ENCODE data around the gene FUT1. TPM values are rescaled to one million over a fixed set of nuclear protein-coding genes. Genes with fewer than 3 reads are reported as not detected.

The FUT1 gene
- total and polyA plus RNA-seq, 2 of the 8 experiments (the other 6 are each of a cell fraction or from before 2014, with no cell fraction given), result 7.4 to 12.9 TPM

DNA sequence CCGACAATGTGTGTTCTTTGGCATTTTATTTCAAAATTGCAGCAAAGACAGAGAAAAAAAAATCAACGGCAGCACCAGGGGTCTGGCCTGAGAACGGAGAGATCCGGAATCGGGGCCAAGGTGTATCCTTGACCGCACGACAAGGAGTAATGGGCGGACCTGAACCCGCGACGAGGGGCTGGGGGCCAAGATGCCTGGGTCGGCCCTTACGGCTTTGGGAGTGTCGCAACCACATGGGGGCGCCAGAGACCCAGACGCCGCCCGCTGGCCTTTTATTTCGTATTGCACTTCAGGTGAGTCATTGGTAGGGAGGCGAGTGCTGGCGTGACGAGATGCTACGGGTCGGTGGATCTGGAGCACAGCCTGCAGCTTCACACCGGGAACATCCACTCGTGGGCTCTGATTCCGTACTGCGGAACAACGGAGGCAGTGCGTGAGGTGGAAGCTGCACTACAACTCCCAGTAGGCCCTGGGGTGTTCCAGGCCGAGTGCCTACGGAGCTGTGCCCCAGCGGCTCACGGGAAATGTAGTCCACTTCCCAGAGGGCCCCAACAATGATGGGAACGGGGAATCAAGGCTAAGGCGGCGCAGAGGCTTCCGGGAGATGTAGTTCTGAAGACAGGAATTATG lies 42.7 kb upstream of the FUT1 start:
- Histone ChIP-seq H3K9me3 (ENCODE audit: insufficient read depth in 2 of 2, low read depth in 1 of 2, low read length in 1 of 2) (no peaks in the 10 kb centered on the region), H4K5ac (ENCODE audit: insufficient read length, low read depth, low read length) (peak overlapping the region; percentile 53), H3K4me1 (replicated peaks in 1 of 4; ENCODE audit: control insufficient read depth in 3 of 4, insufficient read depth in 4 of 4, low read length in 3 of 4) (peaks cover 0 to 16% (median 10%) of the 10 kb centered on the region in 4 experiments; a peak in 6 of 7 replicates), H3K79me2 (ENCODE audit: control insufficient read depth in 1 of 2, insufficient read depth in 2 of 2, low read length in 2 of 2) (no peaks in the 10 kb centered on the region), H3K36me3 (ENCODE audit: control insufficient read depth in 2 of 4, insufficient read depth in 4 of 4, low read length in 3 of 4) (no peaks in the 10 kb centered on the region), H3K9ac (replicated peaks in 1 of 4; ENCODE audit: extremely low read depth in 1 of 4, low read depth in 3 of 4, low read length in 3 of 4) (peak overlapping the region in 3 of 4 experiments; percentile 8 to 72 (median 44); a peak in 4 of 7 replicates), H4K20me1 (replicated peaks in 1 of 2; ENCODE audit: control insufficient read depth in 1 of 2, insufficient read depth in 2 of 2, low read length in 2 of 2) (no peaks in the 10 kb centered on the region), H2BK15ac (ENCODE audit: low read length) (peak overlapping the region; percentile 99; the same call in 1 of the 2 replicates), H4K91ac (replicated peaks; ENCODE audit: insufficient read length, low read length) (peak overlapping the region; percentile 92), H3K18ac (ENCODE audit: extremely low read depth, low read length) (peak overlapping the region; percentile 89), H2BK120ac (replicated peaks; ENCODE audit: low read depth, low read length) (no peak overlapping the region), H2AFZ (ENCODE audit: low read length) (peak overlapping the region; percentile 93; the same call in 1 of the 2 replicates), H3K23ac (ENCODE audit: insufficient read length) (no peak overlapping the region), H2AK5ac (ENCODE audit: low read depth, low read length) (no peak overlapping the region), H3K4me3 (ENCODE audit: extremely low read depth in 1 of 4, insufficient read depth in 2 of 4, low read depth in 3 of 4, low read length in 4 of 4) (peak overlapping the region; percentile 39 to 84 (median 70)), H3K79me1 (ENCODE audit: low read depth, low read length) (no peaks in the 10 kb centered on the region), H3K14ac (ENCODE audit: insufficient read length) (no peak overlapping the region), H3K27ac (ENCODE audit: low read depth, low read length) (peak overlapping the region; percentile 65; the same call in 1 of the 2 replicates), H2BK20ac (ENCODE audit: low read length) (peak overlapping the region; percentile 73; the same call in 1 of the 2 replicates), H3K56ac (replicated peaks; ENCODE audit: insufficient read length, low read depth, low read length) (peak overlapping the region; percentile 27), H3K4ac (replicated peaks; ENCODE audit: insufficient read length, low read depth, low read length) (no peak overlapping the region), H3K23me2 (ENCODE audit: low read depth, low read length) (no peaks in the 10 kb centered on the region), H4K8ac (ENCODE audit: extremely low read depth, insufficient read depth, low read length) (peak overlapping the region; percentile 94), H2BK12ac (ENCODE audit: low read depth, low read length) (peak overlapping the region; percentile 99), H3K27me3 (replicated peaks in 1 of 4; ENCODE audit: control insufficient read depth in 3 of 4, extremely low read depth in 1 of 4, insufficient read depth in 3 of 4, low read length in 3 of 4) (no peaks in the 10 kb centered on the region), H3K4me2 (ENCODE audit: insufficient read depth in 1 of 2, low read depth in 2 of 2, low read length in 2 of 2) (peak overlapping the region; percentile 25 to 71), H2BK5ac (ENCODE audit: low read depth, low read length) (peak overlapping the region; percentile 99)
- ChIA-PET CTCF (ENCODE audit: partially characterized antibody) (interaction anchor here (0.6 to 17.5 kb wide), 34 partner anchors 9 to 1469 kb away, joined by 3 to 285 read pairs (median 4); partner anchors contain the start of genes BCAT2, CA11 and HSD17B14), POLR2A (ENCODE audit: partially characterized antibody) (interaction anchor here (0.6 to 2.0 kb wide), 18 partner anchors 10 to 179 kb away, joined by 3 to 13 read pairs (median 4); partner anchors contain the start of genes BCAT2, CA11, DHDH and FTL)
- WGBS, 2 experiments (ENCODE audit: extremely low coverage in 1 of 2, insufficient coverage in 1 of 2, insufficient read length in 1 of 2, insufficient replicate concordance in 2 of 2, low coverage in 1 of 2, low lambda C conversion rate in 2 of 2, missing lambda C conversion rate in 1 of 2), result 7% methylated on average over 37 of the region's 38 CpGs; no CpG with 5 or more reads in 1 of the 2 experiments
- FAIRE-seq (peak; percentile 91), DNase-seq (ENCODE audit: low read depth in 1 of 2, low spot score in 2 of 2) (peak; percentile 82 to 92)
- TF ChIP-seq, protein P1, sequence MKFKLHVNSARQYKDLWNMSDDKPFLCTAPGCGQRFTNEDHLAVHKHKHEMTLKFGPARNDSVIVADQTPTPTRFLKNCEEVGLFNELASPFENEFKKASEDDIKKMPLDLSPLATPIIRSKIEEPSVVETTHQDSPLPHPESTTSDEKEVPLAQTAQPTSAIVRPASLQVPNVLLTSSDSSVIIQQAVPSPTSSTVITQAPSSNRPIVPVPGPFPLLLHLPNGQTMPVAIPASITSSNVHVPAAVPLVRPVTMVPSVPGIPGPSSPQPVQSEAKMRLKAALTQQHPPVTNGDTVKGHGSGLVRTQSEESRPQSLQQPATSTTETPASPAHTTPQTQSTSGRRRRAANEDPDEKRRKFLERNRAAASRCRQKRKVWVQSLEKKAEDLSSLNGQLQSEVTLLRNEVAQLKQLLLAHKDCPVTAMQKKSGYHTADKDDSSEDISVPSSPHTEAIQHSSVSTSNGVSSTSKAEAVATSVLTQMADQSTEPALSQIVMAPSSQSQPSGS (IDR thresholded peaks at IDR 0.05; ENCODE audit: low read length), result 0 out of 2 replicates have a peak, but pooled peaks have one; percentile 66
- TF ChIP-seq RNF2 (IDR thresholded peaks at IDR 0.05; ENCODE audit: borderline replicate concordance, low read depth, low read length, missing control alignments, poor library complexity, severe bottlenecking), result no peak
- TF ChIP-seq EGR1 (IDR thresholded peaks at IDR 0.05; ENCODE audit: borderline replicate concordance, low read depth, low read length), result no peak
- TF ChIP-seq RBBP5 (IDR thresholded peaks at IDR 0.05; ENCODE audit: borderline replicate concordance, low read depth, low read length), result no peak
- TF ChIP-seq TAF7 (optimal IDR thresholded peaks at IDR 0.05; ENCODE audit: borderline replicate concordance, low read depth, low read length), result peak; percentile 29
- TF ChIP-seq, protein P2, sequence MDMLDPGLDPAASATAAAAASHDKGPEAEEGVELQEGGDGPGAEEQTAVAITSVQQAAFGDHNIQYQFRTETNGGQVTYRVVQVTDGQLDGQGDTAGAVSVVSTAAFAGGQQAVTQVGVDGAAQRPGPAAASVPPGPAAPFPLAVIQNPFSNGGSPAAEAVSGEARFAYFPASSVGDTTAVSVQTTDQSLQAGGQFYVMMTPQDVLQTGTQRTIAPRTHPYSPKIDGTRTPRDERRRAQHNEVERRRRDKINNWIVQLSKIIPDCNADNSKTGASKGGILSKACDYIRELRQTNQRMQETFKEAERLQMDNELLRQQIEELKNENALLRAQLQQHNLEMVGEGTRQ (IDR thresholded peaks at IDR 0.05; ENCODE audit: low read length), result no peak
- TF ChIP-seq PHF8 (conservative IDR thresholded peaks at IDR 0.05; ENCODE audit: low read depth, low read length), result 0 out of 2 replicates have a peak, but pooled peaks have one; percentile 42

Measured in H1 (cell line).